ENCODE measurements around the gene DDX1.

The DDX1 gene

GRCh38 chr2:15626967-15627366 lies 35.3 kb downstream of the DDX1 start:
- in situ Hi-C loops (cut with MboI; ENCODE audit: low sequenced_read_pairs): no loop called here

GRCh38 chr2:15627817-15628684 lies 36.4 kb downstream of the DDX1 start:
- in situ Hi-C loops (cut with MboI; ENCODE audit: low sequenced_read_pairs): no loop called here

GRCh38 chr2:15628899-15629855 lies 37.5 kb downstream of the DDX1 start:
- in situ Hi-C loops (cut with MboI; ENCODE audit: low sequenced_read_pairs): no loop called here

GRCh38 chr2:15630121-15630977 lies 38.7 kb downstream of the DDX1 start:
- in situ Hi-C loops (cut with MboI; ENCODE audit: low sequenced_read_pairs): no loop called here

- in situ Hi-C loops (cut with MboI; ENCODE audit: low sequenced_read_pairs): no loop called here
These were observed 39.5 kb downstream of the DDX1 start for GRCh38 chr2:15630978-15631719.

GRCh38 chr2:15631883-15632282 lies 40.2 kb downstream of the DDX1 start:
- in situ Hi-C loops (cut with MboI; ENCODE audit: low sequenced_read_pairs): no loop called here

GRCh38 chr2:15633043-15633970 lies 41.6 kb downstream of the DDX1 start:
- in situ Hi-C loops (cut with MboI; ENCODE audit: low sequenced_read_pairs): no loop called here

- in situ Hi-C loops (cut with MboI; ENCODE audit: low sequenced_read_pairs): no loop called here
These were observed 42.3 kb downstream of the DDX1 start for GRCh38 chr2:15633971-15634346.

- in situ Hi-C loops (cut with MboI; ENCODE audit: low sequenced_read_pairs): no loop called here
These were observed 43.3 kb downstream of the DDX1 start for GRCh38 chr2:15634846-15635490.

- in situ Hi-C loops (cut with MboI; ENCODE audit: low sequenced_read_pairs): no loop called here
These were observed 45.5 kb downstream of the DDX1 start for GRCh38 chr2:15636972-15637785.

GRCh38 chr2:15638720-15639119 lies 47.1 kb downstream of the DDX1 start:
- in situ Hi-C loops (cut with MboI; ENCODE audit: low sequenced_read_pairs): no loop called here

GRCh38 chr2:15639323-15640251 lies 47.9 kb downstream of the DDX1 start:
- in situ Hi-C loops (cut with MboI; ENCODE audit: low sequenced_read_pairs): no loop called here

GRCh38 chr2:15640261-15640711 lies 48.6 kb downstream of the DDX1 start:
- in situ Hi-C loops (cut with MboI; ENCODE audit: low sequenced_read_pairs): no loop called here

GRCh38 chr2:15640784-15641183 lies 49.1 kb downstream of the DDX1 start:
- in situ Hi-C loops (cut with MboI; ENCODE audit: low sequenced_read_pairs): no loop called here

GRCh38 chr2:15641530-15641982 lies 49.9 kb downstream of the DDX1 start:
- in situ Hi-C loops (cut with MboI; ENCODE audit: low sequenced_read_pairs): no loop called here

GRCh38 chr2:15642011-15642814 lies 50.5 kb downstream of the DDX1 start:
- in situ Hi-C loops (cut with MboI; ENCODE audit: low sequenced_read_pairs): no loop called here
